SK-N-SH treated with all-trans-retinoic acid at 6 μM for 48 hours (cell line): ENCODE results near the gene FAM241B.

Experiments used
- ARNTL ChIP-seq: fragments of 450-650 bp; formaldehyde crosslinking; IDR thresholded peaks from 2 replicates; pipeline ENCODE4 v1.5.0; 2020; ENCODE audit warnings: low read depth, mild to moderate bottlenecking, moderate library complexity, borderline replicate concordance
- CREB5 ChIP-seq: fragments of 250-450 bp; sonication (Bioruptor Pico); IDR thresholded peaks from 2 replicates; pipeline ENCODE4 v1.5.1; 2020; ENCODE audit warnings: low read depth, mild to moderate bottlenecking, moderate library complexity
- GLIS3 ChIP-seq: fragments of 250-450 bp; sonication (Bioruptor Pico); IDR thresholded peaks from 2 replicates; pipeline ENCODE4 v1.5.0; 2020; ENCODE audit warnings: mild to moderate bottlenecking, moderate library complexity
- RARB ChIP-seq: fragments of 250-450 bp; sonication (Bioruptor Pico); IDR thresholded peaks from 2 replicates; pipeline ENCODE4 v1.8.0; 2021; ENCODE audit warnings: mild to moderate bottlenecking, moderate library complexity
- TCF4 ChIP-seq: fragments of 250-450 bp; sonication (Bioruptor Pico); IDR thresholded peaks from 2 replicates; pipeline ENCODE4 v1.8.0; 2021; ENCODE audit warnings: mild to moderate bottlenecking, moderate library complexity, borderline replicate concordance
- ZFP3 ChIP-seq: fragments of 250-450 bp; sonication (Bioruptor Pico); IDR thresholded peaks from 2 replicates; pipeline ENCODE4 v1.5.0; 2020; ENCODE audit warnings: mild to moderate bottlenecking, moderate library complexity

DNA sequence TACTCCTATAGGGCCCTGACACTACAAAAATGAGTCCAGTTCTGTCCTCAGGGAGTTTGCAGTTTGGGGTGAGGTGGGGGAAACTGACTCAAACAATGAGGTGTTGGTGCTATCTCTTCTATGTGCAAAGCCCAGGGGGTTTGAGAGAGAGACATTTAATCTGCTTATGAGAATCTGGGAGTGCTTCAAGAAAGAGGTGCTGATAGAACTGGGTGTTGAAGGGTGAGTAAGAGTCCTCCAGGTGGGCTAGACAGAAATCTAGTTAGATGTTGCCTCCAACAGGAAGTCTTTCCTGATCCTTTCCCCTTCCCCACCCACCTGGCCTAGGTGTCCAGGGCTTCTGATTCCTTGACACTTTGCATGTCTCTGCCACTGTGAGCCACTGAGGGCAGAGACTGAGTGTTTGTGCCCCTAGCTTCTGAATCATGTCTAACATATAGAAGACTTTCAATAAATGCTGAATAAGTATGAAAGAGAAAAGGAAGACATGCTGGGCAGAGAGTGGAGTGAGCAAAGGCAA, 53.0 kb downstream of the FAM241B start:
- TF ChIP-seq ZFP3 (CRISPR knock-in tag): peak; percentile 91
- no peak for TF ChIP-seq RARB
- no peak for TF ChIP-seq GLIS3
- no peak for TF ChIP-seq ARNTL
- no peak for TF ChIP-seq TCF4
- no peak for TF ChIP-seq CREB5
